ENCODE measurements around the gene PTPN12.
"Not testable (repeated sequence)": the region's sequence is repeated elsewhere in the genome, so short reads cannot be mapped to it uniquely, and the experiment has no call there.

Gene PTPN12

DNA sequence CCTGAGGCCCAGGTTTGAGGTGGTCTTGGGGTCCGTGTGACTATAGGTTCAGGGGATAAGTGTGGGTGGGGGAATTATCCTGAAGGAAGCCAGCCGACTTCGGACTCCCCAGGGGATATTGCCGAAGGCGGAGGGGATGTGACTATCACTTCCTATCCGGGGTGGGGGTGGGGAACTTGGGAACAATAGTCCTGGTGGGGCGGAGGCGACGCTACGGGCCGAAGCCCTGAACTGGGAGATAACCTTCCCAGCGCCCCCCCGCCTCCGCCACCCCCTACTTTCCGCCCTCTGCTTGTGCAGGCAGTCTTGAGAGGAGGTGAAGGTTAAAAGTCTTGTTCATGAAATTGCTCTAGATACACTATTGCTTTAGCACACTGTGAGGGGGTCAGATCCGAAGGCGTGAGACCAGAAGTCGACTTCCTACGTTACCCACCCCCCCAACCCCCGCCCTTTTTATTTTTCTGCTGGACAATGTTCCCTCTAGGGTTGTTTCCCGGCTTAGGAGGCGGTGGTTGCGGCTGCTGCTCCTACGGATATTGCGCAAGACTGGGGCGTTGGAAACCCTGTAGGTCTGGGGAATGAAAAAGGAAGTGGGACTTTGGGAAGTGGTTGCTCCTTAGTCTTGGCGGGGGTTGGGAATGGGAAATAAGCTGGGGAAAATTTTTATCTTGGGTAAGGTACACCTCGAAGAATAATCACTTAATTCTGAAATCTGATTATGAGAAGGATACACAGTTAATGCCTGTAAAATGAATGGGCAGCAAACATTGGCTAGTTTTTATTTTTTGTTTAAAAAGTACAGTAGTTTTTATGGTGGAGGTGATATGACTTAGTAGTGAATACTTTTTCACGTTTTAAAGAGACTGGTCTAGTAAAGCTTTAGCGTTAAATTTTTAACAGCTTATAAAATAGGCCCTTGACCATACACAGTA is 1.5 kb downstream of the PTPN12 start:
- H3K79me2 ChIP-seq (ENCODE audit: control insufficient read depth, insufficient read depth, low read length, unreplicated experiment): peaks cover 61% of the 10 kb centered on the region
- peak overlapping the region; percentile 97 for H3K27ac ChIP-seq (ENCODE audit: low read depth, low read length)
- peaks cover 2% of the 10 kb centered on the region; the same call in 1 of the 2 replicates for H3K36me3 ChIP-seq (ENCODE audit: insufficient read depth, low read length)
- peak overlapping the region; percentile 99 for H3K4me3 ChIP-seq (ENCODE audit: low read depth, low read length)
- H2AFZ ChIP-seq (ENCODE audit: low read length, unreplicated experiment): peak overlapping the region; percentile 44
- no peaks in the 10 kb centered on the region for H3K27me3 ChIP-seq (ENCODE audit: insufficient read depth, low read length)
- peaks cover 41% of the 10 kb centered on the region for H3K4me1 ChIP-seq (ENCODE audit: control insufficient read depth, insufficient read depth, low read length, unreplicated experiment)

DNA sequence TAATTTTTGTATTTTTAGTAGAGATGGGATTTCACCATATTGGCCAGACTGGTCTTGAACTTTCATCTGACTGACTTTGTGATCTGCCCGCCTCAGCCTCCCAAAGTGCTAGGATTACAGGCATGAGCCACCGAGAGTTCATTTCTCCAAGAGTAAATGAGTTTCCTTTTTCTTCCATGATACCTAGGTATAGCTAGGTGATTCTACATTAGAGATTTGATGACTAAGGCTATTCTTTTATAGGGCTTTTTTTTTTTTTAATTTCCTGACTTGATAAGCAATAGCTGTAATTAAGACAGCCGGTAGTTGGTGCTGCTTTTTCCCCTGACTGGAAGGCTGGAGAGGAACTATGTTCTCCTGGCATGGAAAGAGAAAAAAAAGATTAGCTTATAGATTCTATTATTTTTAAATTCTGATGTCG is 3.3 kb downstream of the PTPN12 start:
- Histone ChIP-seq H3K36me3 (ENCODE audit: insufficient read depth, low read length) (peaks cover 2% of the 10 kb centered on the region; the same call in 1 of the 2 replicates), H2AFZ (ENCODE audit: low read length, unreplicated experiment) (no peak overlapping the region), H3K4me1 (ENCODE audit: control insufficient read depth, insufficient read depth, low read length, unreplicated experiment) (peaks cover 53% of the 10 kb centered on the region), H3K79me2 (ENCODE audit: control insufficient read depth, insufficient read depth, low read length, unreplicated experiment) (peaks cover 79% of the 10 kb centered on the region), H3K27me3 (ENCODE audit: insufficient read depth, low read length) (no peaks in the 10 kb centered on the region), H3K4me3 (ENCODE audit: low read depth, low read length) (peak overlapping the region; percentile 99; the same call in 1 of the 2 replicates), H3K27ac (ENCODE audit: low read depth, low read length) (peak overlapping the region; percentile 4; the same call in 1 of the 2 replicates)

DNA sequence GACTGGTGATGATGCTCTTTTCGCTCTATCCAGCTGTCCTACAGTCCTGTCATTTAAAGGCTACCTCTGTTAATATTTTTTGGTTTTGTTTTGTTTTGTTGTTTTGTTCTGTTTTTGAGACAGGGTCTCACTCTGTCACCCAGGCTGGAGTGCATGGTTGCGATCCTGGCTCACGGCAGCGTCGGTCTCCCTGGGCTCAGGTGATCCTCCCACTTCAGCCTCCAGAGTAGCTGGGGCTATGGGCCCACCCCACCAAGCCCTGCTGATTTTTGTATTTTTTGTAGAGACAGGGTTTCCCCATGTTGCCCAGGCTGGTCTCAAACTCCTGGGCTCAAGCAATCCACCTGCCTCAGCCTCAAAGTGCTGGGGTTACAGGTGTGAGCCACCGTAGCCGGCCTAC is 3.9 kb downstream of the PTPN12 start:
- not testable (repeated sequence) for H2AFZ ChIP-seq (ENCODE audit: low read length, unreplicated experiment); H3K36me3 ChIP-seq (ENCODE audit: insufficient read depth, low read length); H3K4me3 ChIP-seq (ENCODE audit: low read depth, low read length); H3K27ac ChIP-seq (ENCODE audit: low read depth, low read length); H3K27me3 ChIP-seq (ENCODE audit: insufficient read depth, low read length)
- Histone ChIP-seq H3K4me1 (ENCODE audit: control insufficient read depth, insufficient read depth, low read length, unreplicated experiment) (peaks cover 48% of the 10 kb centered on the region), H3K79me2 (ENCODE audit: control insufficient read depth, insufficient read depth, low read length, unreplicated experiment) (peaks cover 84% of the 10 kb centered on the region)

DNA sequence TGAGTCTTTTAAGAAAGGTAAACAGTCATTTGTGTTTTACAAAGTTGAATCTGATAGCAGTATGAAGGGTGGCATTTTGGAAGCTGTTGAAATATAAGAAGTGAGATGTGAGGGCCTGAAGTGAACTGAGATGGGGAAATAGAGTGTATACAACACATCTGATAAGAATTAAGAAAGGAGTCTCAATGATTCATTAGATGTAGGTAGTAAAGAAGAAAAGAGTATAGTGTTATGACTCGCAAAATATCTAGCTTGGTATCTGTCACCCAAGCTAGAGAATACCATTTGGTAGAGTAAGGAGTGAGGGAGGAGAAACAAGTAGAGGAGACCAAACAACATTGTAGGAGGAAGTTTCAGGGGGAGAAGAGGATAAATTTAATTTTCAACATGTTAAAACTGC is 5.3 kb downstream of the PTPN12 start:
- peaks cover 96% of the 10 kb centered on the region for H3K79me2 ChIP-seq (ENCODE audit: control insufficient read depth, insufficient read depth, low read length, unreplicated experiment)

DNA sequence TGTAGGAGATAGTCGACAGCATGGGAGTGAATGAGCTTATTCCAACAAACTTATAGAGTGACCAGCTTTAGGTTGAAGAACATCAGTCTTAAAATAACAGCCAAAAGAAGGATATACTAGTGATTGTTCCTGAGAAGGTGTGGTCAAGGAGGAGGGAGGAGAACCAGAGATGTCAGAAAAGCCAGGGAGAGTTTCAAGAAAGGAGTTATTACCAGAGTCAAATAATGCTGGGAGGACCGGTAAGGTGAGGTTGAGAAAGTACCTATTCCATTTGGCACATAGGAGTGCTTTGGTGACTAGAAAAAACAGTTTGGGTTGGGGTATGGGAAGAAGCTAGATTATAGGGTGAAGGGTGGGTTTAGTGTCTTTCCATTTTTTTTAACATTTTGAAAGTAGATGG is 5.8 kb downstream of the PTPN12 start:
- Histone ChIP-seq H3K36me3 (ENCODE audit: insufficient read depth, low read length) (peaks cover 2% of the 10 kb centered on the region; the same call in 1 of the 2 replicates), H3K79me2 (ENCODE audit: control insufficient read depth, insufficient read depth, low read length, unreplicated experiment) (peaks cover 96% of the 10 kb centered on the region), H3K27ac (ENCODE audit: low read depth, low read length) (no peak overlapping the region), H3K27me3 (ENCODE audit: insufficient read depth, low read length) (no peaks in the 10 kb centered on the region), H3K4me1 (ENCODE audit: control insufficient read depth, insufficient read depth, low read length, unreplicated experiment) (peaks cover 48% of the 10 kb centered on the region), H2AFZ (ENCODE audit: low read length, unreplicated experiment) (no peak overlapping the region), H3K4me3 (ENCODE audit: low read depth, low read length) (peak overlapping the region; percentile 42)

More for the DNA sequence above, 5.3 kb downstream of the PTPN12 start:
- no peaks in the 10 kb centered on the region for H3K27me3 ChIP-seq (ENCODE audit: insufficient read depth, low read length)
- peak overlapping the region; percentile 42 for H3K4me3 ChIP-seq (ENCODE audit: low read depth, low read length)
- no peak overlapping the region; the same call in 1 of the 2 replicates for H3K27ac ChIP-seq (ENCODE audit: low read depth, low read length)
- no peak overlapping the region for H2AFZ ChIP-seq (ENCODE audit: low read length, unreplicated experiment)
- peaks cover 48% of the 10 kb centered on the region for H3K4me1 ChIP-seq (ENCODE audit: control insufficient read depth, insufficient read depth, low read length, unreplicated experiment)
- peaks cover 2% of the 10 kb centered on the region; the same call in 1 of the 2 replicates for H3K36me3 ChIP-seq (ENCODE audit: insufficient read depth, low read length)

DNA sequence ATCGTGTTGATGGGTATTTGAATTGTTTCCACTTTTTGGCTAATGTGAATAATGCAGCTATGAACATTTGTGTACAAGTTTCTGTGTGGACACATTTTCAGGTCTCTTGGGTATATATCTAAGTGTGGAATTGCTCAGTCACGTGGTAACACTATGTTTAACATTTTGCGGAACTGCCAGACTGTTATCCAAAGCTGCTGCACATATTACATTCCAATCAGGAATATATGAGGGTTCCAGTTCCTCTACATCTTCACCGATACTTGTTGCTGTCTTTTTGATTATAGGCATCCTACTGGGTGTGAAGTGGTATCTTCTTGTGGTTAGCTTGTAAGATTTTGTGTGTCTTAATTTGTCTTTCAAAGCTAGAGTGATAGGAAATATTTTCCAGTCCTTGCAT is 6.8 kb downstream of the PTPN12 start:
- peaks cover 58% of the 10 kb centered on the region for H3K4me1 ChIP-seq (ENCODE audit: control insufficient read depth, insufficient read depth, low read length, unreplicated experiment)
- peaks cover 98% of the 10 kb centered on the region for H3K79me2 ChIP-seq (ENCODE audit: control insufficient read depth, insufficient read depth, low read length, unreplicated experiment)
- no peak overlapping the region for H3K27ac ChIP-seq (ENCODE audit: low read depth, low read length)
- no peak overlapping the region for H3K4me3 ChIP-seq (ENCODE audit: low read depth, low read length)
- H3K36me3 ChIP-seq (ENCODE audit: insufficient read depth, low read length): peaks cover 2% of the 10 kb centered on the region; the same call in 1 of the 2 replicates
- no peaks in the 10 kb centered on the region for H3K27me3 ChIP-seq (ENCODE audit: insufficient read depth, low read length)
- H2AFZ ChIP-seq (ENCODE audit: low read length, unreplicated experiment): no peak overlapping the region

DNA sequence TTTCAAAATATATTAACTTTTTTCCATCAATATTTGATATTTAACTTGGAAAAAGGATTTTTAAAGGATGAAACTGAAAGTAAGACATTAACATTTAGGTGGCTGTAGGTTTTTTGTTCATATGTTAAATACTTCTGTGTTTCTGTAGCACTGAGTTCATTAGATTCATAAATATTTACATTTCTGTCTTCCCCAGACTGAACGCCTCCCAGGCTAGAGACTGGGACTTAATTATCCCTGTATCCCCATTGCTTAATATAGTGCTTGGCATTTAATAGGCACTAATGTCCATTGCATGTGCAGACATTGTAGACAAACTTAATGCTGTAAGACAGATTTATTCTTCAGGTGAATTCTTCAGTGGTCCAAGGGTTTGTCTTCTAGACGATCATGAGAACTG is 7.4 kb downstream of the PTPN12 start:
- H3K27ac ChIP-seq (ENCODE audit: low read depth, low read length): no peak overlapping the region
- H2AFZ ChIP-seq (ENCODE audit: low read length, unreplicated experiment): no peak overlapping the region
- H3K27me3 ChIP-seq (ENCODE audit: insufficient read depth, low read length): no peaks in the 10 kb centered on the region
- peaks cover 98% of the 10 kb centered on the region for H3K79me2 ChIP-seq (ENCODE audit: control insufficient read depth, insufficient read depth, low read length, unreplicated experiment)
- H3K4me1 ChIP-seq (ENCODE audit: control insufficient read depth, insufficient read depth, low read length, unreplicated experiment): peaks cover 62% of the 10 kb centered on the region
- H3K36me3 ChIP-seq (ENCODE audit: insufficient read depth, low read length): peaks cover 2% of the 10 kb centered on the region; the same call in 1 of the 2 replicates
- H3K4me3 ChIP-seq (ENCODE audit: low read depth, low read length): no peak overlapping the region

DNA sequence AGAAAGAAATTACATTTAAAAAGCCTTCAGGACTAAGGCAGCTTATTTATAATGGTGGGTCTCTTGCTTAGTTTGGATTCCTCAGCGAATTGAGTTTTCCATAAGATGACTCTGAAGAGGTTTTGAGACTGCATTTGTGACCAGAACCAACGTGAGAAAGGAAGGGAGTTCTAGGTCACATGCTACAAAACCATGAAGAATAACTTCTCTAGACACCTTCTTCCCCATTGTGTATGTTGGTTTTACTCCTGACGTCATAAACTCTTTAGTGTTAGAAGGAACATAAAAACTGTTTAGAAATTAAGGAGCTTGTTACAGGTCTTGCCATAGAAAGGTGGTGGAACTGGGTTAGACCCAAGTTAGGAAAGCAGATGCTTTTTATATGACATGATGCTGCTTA is 11.1 kb downstream of the PTPN12 start:
- no peak overlapping the region for H2AFZ ChIP-seq (ENCODE audit: low read length, unreplicated experiment)
- no peaks in the 10 kb centered on the region for H3K27me3 ChIP-seq (ENCODE audit: insufficient read depth, low read length)
- H3K4me1 ChIP-seq (ENCODE audit: control insufficient read depth, insufficient read depth, low read length, unreplicated experiment): peaks cover 51% of the 10 kb centered on the region
- H3K79me2 ChIP-seq (ENCODE audit: control insufficient read depth, insufficient read depth, low read length, unreplicated experiment): peaks cover 97% of the 10 kb centered on the region
- H3K4me3 ChIP-seq (ENCODE audit: low read depth, low read length): no peak overlapping the region
- no peak overlapping the region for H3K27ac ChIP-seq (ENCODE audit: low read depth, low read length)
- H3K36me3 ChIP-seq (ENCODE audit: insufficient read depth, low read length): peaks cover 7% of the 10 kb centered on the region; the same call in 1 of the 2 replicates

DNA sequence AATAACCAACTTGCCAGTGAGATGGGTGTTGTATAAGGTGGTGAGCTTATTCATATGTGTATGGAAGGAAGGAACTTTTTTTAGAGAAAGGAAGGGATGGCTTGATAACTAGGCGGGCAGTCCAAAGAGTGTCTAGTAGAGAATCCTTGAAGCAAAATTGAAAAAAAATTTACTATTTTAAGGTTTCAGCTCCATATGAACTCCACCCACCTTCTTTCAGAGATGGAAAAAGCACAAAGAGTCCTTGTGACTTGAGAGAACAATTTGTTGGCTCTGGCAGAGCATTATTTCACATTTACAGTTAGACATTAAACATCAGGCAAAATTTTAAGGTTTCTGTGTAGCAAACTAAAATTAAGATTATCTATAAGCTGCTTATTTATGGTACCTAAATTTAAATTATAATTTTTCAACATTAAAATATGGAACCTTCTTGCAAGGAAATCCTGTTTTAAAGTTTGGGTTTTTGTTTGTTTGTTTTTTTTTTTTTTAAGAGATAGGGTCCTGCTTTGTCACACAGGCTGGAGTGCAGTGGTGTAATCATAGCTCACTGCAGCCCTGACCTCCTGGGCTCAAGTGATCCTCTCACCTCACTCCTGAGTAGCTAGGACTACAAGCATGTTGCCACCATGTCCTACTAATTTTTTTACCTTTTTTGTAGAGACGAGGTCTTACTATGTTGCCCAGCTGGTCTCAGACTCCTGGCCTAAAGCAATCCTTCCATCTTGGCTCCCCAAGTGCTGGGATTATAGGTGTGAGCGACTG is 12.2 kb downstream of the PTPN12 start:
- Histone ChIP-seq H3K79me2 (ENCODE audit: control insufficient read depth, insufficient read depth, low read length, unreplicated experiment) (peaks cover 97% of the 10 kb centered on the region), H3K36me3 (ENCODE audit: insufficient read depth, low read length) (0 out of 2 replicates have a peak, but pooled peaks cover 5% of the 10 kb centered on the region), H3K4me3 (ENCODE audit: low read depth, low read length) (no peak overlapping the region), H3K27me3 (ENCODE audit: insufficient read depth, low read length) (no peaks in the 10 kb centered on the region), H3K4me1 (ENCODE audit: control insufficient read depth, insufficient read depth, low read length, unreplicated experiment) (peaks cover 46% of the 10 kb centered on the region), H2AFZ (ENCODE audit: low read length, unreplicated experiment) (no peak overlapping the region), H3K27ac (ENCODE audit: low read depth, low read length) (no peak overlapping the region)

DNA sequence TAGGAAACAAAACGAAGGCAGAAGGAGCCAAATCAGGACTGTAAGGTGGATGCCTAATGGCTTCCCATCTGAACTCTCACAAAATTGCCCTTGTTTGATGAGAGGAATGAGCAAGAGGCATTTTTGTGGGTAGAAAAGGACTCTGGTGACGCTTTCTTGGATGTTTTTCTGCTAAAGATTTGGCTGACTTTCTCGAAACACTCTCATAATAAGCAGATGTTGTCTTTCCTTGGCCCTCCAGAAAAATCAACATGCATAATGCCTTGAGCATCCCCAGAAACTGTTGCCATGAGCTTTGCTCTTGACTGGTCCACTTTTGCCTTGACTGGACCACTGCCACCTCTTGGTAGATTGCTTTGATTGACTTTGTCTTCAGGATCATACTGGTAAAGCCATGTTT is 13.5 kb downstream of the PTPN12 start:
- no peaks in the 10 kb centered on the region for H3K27me3 ChIP-seq (ENCODE audit: insufficient read depth, low read length)
- peaks cover 42% of the 10 kb centered on the region for H3K4me1 ChIP-seq (ENCODE audit: control insufficient read depth, insufficient read depth, low read length, unreplicated experiment)
- H3K4me3 ChIP-seq (ENCODE audit: low read depth, low read length): no peak overlapping the region
- 0 out of 2 replicates have a peak, but pooled peaks cover 5% of the 10 kb centered on the region for H3K36me3 ChIP-seq (ENCODE audit: insufficient read depth, low read length)
- H3K27ac ChIP-seq (ENCODE audit: low read depth, low read length): no peak overlapping the region
- H3K79me2 ChIP-seq (ENCODE audit: control insufficient read depth, insufficient read depth, low read length, unreplicated experiment): peaks cover 98% of the 10 kb centered on the region
- no peak overlapping the region for H2AFZ ChIP-seq (ENCODE audit: low read length, unreplicated experiment)

Measured in ACC112 (cell line).